ENCODE data around the gene CACNA2D1.
A peak's percentile ranks its signal among the peaks of the same experiment; 100 is the strongest.
"Not testable (repeated sequence)": the region's sequence is repeated elsewhere in the genome, so short reads cannot be mapped to it uniquely, and the experiment has no call there.

Gene CACNA2D1

GRCh38 chr7:82166260-82167015 lies 277.1 kb downstream of the CACNA2D1 start:
- DNase-seq (ENCODE audit: low read depth), result no peak

DNA sequence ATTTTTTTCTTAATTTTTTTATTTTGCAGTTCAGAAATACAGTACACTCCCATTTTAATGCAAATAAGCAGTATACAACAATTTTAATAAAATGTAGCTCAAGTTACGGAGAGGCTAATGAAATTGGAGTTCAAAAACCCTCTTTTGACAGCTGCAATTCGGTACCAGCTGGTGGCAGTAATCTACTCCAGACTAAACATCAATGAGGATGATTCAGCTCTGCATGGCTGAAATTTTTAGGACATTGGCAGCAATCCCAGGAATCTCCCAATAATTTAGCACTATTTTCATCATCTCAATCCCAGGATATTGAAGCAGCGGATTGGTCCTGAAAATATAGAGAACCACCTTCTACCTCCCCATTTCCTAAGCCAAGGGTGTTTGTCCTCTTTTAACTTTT lies 278.8 kb downstream of the CACNA2D1 start:
- DNase-seq (ENCODE audit: low read depth), result peak; percentile 61

GRCh38 chr7:82164410-82164809 lies 279.2 kb downstream of the CACNA2D1 start:
- DNase-seq (ENCODE audit: low read depth), result no peak

DNA sequence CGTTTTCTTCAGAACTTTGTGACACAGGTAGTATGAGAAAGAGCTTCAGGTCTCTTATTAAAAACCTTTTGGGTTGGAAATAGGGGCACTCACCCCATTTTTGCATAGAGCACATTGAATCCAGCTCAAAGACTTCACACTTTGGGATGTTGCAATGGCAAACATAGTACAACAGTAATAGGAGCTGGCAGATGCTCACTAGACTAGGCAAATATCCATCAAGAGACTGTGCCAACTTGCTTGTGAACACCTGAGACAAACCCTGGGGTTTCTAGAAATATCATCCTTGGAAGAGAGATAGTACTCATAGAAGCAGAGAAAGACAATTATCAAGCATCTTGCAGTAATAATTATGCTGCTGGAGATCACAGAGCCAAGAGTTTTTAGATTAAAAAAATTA lies 280.0 kb downstream of the CACNA2D1 start:
- DNase-seq (ENCODE audit: low read depth), result no peak

DNA sequence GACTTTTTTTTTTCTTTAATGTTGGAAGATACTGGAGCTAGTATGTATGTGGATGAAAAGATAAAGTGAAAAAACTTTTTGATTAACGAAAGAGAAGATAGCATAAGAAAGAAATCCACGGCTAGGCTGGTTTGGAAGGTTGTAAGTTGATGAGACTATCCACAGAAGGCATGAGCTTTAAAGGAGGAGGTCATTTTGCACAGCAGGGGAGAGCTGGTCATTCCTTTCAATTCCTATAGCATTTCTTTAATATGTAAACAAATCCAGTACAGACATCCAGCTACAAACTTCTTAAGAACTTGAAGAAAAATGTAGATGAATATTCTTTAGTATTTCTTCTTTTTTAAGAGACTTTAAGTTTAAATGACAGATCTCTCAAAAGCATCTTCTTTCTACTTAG lies 281.3 kb downstream of the CACNA2D1 start:
- no peak for DNase-seq (ENCODE audit: low read depth)

GRCh38 chr7:82158327-82158726 lies 285.2 kb downstream of the CACNA2D1 start:
- DNase-seq (ENCODE audit: low read depth), result no peak

GRCh38 chr7:82156893-82157292 lies 286.7 kb downstream of the CACNA2D1 start:
- DNase-seq (ENCODE audit: low read depth), result no peak

DNA sequence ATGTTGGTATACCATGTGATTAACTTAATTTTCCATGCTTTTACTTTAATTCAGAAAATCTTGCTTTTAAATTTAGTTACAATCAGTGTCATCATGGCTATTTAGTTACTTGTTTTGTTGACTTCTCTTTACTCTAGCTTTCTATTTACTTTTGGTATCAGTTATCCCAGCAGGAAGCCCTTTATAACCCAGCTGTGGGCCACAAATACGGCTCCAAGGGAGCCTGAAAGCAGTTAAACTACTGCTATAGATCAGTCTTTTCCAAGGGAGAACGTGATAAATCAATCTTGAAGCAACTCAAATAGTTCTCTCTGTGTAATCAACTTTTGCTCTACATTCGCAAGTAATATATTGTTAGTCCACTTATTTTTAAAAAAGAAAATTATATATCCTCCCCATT lies 287.4 kb downstream of the CACNA2D1 start:
- no peak for DNase-seq (ENCODE audit: low read depth)

DNA sequence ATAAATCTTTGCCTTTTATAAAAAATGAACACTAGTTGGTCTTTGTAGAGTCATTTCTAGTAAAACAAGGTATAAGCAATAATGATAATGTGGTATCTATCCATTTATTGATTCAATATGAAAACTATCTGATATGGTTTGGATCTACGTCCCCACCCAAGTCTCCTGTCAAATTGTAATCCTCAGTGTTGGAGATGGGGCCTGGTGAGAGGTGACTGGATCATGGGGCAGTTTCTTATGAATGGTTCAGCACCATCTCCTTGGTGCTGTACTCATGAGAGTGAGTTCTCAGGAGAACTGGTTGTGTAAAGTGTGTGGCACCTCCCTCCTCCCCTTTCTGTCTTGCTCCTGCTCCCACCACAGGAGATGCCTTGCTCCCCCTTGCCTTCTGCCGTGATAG lies 288.8 kb downstream of the CACNA2D1 start:
- DNase-seq (ENCODE audit: low read depth), result no peak

GRCh38 chr7:82153776-82154175 lies 289.8 kb downstream of the CACNA2D1 start:
- DNase-seq (ENCODE audit: low read depth), result no peak

DNA sequence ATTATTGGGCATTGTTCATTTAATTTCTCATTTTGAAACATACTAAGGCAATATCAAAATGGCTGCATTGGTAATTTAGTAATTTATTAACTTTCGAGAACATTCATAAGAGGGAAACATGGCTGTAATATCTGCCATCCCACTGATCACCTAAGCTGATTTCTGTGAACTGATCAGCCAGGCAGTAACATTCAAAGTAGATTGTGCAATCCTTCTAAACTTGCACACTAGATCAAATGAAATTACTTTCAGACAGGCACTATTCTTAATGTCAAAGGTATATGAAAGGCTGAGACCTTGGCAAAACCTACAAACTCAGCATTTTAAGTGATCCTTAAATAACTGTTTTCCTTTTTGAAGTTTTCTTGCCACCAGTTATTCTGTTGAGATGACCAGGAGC lies 290.7 kb downstream of the CACNA2D1 start:
- no peak for DNase-seq (ENCODE audit: low read depth)

DNA sequence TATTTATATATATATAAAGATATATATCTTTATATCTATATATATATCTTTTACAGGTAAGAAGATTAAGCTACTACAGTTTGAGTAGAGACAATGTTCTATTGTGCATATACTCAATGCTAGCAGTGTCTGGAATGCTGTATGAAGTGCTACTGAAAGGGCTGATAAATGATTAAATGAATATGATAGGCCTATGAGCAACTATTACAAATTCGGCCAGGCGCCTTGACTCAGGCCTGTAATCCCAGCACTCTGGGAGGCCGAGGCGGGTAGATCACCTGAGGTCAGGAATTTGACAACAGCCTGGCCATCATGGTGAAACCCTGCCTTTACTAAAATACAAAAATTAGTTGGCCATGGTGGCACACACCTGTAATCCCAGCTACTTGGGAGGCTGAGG lies 297.1 kb downstream of the CACNA2D1 start:
- DNase-seq (ENCODE audit: low read depth), result no peak

DNA sequence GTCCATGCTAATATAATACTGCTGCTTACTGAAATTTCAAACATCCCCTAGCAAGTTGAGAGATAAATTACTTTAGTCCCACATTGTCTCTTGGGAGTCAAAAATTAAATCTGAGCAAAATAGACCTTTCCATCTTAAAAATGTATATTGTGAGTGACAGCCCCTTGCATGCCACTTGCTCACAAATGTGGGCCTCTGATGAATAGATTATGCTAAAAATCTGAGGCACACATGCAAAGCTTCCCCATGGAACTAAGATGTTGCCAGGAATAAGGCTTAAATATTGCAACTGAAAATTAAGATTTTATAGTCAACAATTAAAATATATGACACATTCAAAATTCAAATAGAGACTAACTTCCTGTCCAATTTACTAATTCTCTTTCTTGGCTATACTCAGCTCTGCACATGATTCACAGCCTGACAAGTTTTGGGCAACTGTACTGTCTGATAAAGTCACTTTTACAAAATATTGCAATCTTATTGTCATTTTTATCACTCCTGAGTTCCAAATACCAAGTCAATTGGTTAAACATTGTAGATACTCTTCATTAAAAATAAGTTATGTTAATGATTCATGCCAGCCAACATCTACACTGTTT lies 301.2 kb downstream of the CACNA2D1 start:
- DNase-seq (ENCODE audit: low read depth), result no peak

- no peak for DNase-seq (ENCODE audit: low read depth)
Observed at GRCh38 chr7:82141427-82141826, 302.1 kb downstream of the CACNA2D1 start.

DNA sequence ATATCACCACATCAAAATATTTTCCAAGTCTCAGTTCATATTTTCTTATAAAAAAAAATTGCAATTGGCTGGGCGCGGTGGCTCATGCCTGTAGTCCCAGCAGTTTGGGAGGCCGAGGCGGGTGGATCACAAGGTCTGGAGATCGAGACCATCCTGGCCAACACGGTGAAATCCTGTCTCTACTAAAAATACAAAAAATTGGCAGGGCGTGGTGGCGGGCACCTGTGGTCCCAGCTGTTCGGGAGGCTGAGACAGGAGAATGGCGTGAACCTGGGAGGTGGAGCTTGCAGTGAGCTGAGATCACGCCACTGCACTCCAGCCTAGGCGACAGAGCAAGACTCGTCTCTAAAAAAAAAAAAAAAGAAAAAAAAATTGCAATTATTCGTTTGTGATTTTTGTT lies 303.0 kb downstream of the CACNA2D1 start:
- DNase-seq (ENCODE audit: low read depth), result not testable (repeated sequence)

DNA sequence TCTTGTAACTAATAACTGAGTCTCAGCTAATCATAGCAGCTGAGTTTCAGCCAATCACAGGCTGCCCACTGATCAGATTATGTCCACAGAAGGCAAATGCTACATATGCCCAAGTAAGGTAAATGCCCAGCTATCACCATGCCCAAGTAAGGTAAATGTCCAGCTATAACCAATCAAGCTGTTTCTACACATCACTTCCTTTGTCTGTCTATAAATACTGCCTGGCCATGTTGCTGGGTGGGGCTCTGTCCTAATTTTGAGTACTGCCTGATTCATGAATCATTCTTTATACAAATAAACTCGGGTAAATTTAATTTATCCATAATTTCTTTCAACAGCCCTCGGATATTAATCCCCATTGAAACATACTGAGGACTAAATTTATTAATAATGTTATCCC lies 312.4 kb downstream of the CACNA2D1 start:
- DNase-seq (ENCODE audit: low read depth), result no peak

- no peak for DNase-seq (ENCODE audit: low read depth)
Observed at GRCh38 chr7:82129091-82129490, 314.5 kb downstream of the CACNA2D1 start.

DNA sequence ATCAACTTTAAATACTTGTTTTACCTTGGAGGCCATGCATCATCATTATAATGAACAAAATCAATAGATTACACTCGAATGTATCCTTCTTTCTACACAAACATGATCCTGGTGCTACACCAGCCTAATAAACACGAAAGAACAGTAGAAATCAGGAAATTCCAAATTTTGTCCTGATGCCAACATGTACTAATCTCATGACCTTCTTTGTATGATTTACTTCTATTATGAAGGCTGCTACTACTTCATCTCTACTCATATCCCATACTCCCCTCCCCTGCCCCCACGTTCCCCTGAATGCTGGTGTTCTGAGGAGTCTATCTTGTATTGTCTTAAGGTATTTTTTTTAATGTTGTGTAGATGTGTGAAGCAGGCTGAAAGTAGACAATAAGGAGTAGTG lies 315.0 kb downstream of the CACNA2D1 start:
- DNase-seq (ENCODE audit: low read depth), result no peak

GRCh38 chr7:82126576-82126975 lies 317.0 kb downstream of the CACNA2D1 start:
- no peak for DNase-seq (ENCODE audit: low read depth)

GRCh38 chr7:82124445-82124844 lies 319.1 kb downstream of the CACNA2D1 start:
- DNase-seq (ENCODE audit: low read depth), result no peak

DNA sequence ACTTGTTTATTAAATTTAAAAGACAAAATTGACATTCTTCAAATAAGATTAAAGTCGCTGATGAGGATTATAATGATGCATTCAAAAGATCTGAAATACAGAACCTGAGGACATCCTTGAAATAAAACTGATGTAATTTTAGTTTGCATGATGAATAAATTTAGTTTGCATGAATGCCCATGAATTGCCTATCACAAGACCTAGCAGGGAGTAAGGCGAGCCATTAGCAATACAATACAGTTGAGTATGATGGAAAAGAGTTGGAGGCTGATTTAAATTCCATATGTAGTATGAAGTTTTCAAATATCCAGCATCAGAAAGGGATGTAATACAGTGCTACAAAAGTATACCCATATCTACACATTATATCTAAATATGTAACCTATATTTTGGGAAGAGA lies 321.3 kb downstream of the CACNA2D1 start:
- no peak for DNase-seq (ENCODE audit: low read depth)

DNA sequence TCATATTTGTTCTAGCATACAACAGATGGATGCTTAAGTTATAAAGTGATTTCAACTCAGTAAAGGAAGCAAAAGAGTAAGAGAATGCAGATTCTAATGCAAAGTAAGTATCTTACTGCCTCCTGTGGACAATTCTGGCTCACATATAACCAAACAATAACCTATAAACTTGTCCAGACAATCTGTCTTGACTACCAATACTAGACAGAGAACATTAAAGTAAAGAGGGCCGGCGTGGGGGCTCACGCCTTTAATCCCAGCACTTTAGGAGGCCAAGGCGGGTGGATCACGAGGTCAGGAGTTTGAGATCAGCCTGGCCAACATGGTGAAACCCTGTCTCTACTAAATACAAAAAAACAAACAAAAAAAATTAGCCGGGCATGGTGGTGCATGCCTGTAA lies 329.3 kb downstream of the CACNA2D1 start:
- DNase-seq (ENCODE audit: low read depth), result no peak

DNA sequence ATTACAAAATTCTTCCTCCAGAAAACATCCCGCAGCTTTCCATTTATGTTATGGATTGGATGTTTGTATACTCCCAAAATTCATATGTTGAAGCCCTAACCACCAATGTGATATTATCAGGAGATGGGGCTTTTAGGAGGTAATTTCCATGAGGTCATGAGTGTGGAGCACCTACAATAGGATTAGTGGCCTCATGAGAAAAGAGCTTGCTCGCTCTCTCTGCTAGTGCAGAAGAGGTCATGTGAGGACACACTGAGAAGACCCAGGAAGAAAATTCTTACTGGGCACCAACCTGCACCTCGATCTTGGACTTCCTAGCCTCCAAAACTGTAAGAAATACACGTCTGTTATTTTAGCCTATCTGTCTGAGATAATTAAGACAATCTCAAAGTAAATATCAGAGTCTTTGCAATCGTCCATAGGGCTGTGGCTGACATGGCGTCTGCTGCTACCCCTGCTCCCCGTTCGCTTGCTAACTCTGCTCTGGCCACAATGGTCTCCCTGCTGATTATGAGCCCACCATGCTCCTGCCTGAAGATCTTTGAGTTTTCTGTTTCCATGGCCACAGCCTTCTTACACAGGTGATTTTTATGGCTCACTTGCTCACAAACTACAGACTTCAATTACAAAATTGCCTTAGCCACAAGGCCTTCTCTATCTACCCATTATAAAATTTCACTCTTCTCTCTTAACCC lies 333.3 kb downstream of the CACNA2D1 start:
- no peak for DNase-seq (ENCODE audit: low read depth)

Measured in GM04504 (cell line).